Right lobe of liver (tissue), 6 donors: Measurements from ENCODE around the gene NWD2. TPM values are rescaled to one million over a fixed set of nuclear protein-coding genes. Genes with fewer than 3 reads are reported as not detected.

Experiments
- ATAC-seq, 4 donors: fragments of 200-7000 bp; cut with Tn5 transposase; one replicate each; pipeline ENCODE4 v1.9.1; 2020; ENCODE audit warnings: mild to moderate bottlenecking in 4 of 4, moderate library complexity in 4 of 4
- DNase-seq, 3 donors: peaks; one replicate each; pipeline ENCODE4 v3.0.0-alpha.2; 2020
- H3K27ac ChIP-seq, 3 donors: fragments of 200-600 bp; one replicate each; pipeline ENCODE4 v1.8.0; 2022
- H3K27me3 ChIP-seq, 2 donors: fragments of 200-600 bp; one replicate each; pipeline ENCODE4 v1.8.0; 2022
- H3K36me3 ChIP-seq, 4 donors: fragments of 200-600 bp; sonication (generic) in 1 of 4; one replicate each; pipeline versions ENCODE4 v1.5.1 to v1.8.0; 2017 to 2022; ENCODE audit warnings: control low read depth in 1 of 4
- H3K4me1 ChIP-seq, 4 donors: fragments of 200-600 bp; sonication (generic) in 1 of 4; one replicate each; pipeline versions ENCODE4 v1.5.1 to v1.8.0; 2017 to 2022; ENCODE audit warnings: control low read depth in 1 of 4
- H3K4me3 ChIP-seq, 3 donors: fragments of 200-600 bp; one replicate each; pipeline ENCODE4 v1.8.0; 2022
- H3K9me3 ChIP-seq, 4 donors: fragments of 200-600 bp; sonication (generic) in 1 of 4; one replicate each; pipeline versions ENCODE4 v1.5.1 to v1.8.0; 2017 to 2022; ENCODE audit warnings: control low read depth in 1 of 4
- POLR2A ChIP-seq: fragments of 450-650 bp; IDR thresholded peaks from one replicate; pipeline ENCODE4 v1.6.1; 2017; ENCODE audit warnings: antibody characterized with exemption, mild to moderate bottlenecking
- WGBS: methylation state at CpG from one replicate; pipeline ENCODE4 v1.1.6; 2018; ENCODE audit warnings: low coverage, low lambda C conversion rate; ENCODE audit not compliant: insufficient coverage; ENCODE audit errors: missing lambda C conversion rate; 5-methylcytosine and 5-hydroxymethylcytosine counted together
- intact Hi-C, 2 donors: fragments of 100-400 bp; cut with DNase I; formaldehyde crosslinking; loops; one replicate each; pipeline versions ENCODE4 v1.11.2 to v1.14.1; 2022
- total RNA-seq, 6 experiments: library from RNA; depleted of rRNA in 2 of 6; stranded (reverse); fragments of >200 nt in 2 of 6; fragmentation: NEBNext Ultra II Directional in 3 of 6; extraction: Animal tissue kit (Norgen Biotek cat#: 25700) in 3 of 6; gene quantifications; one replicate each; pipeline versions ENCODE4 v1.1.0 to v1.2.4, GENCODE V29; 2016 to 2023
- TF ChIP-seq, protein P1 (sequence below), 4 donors: fragments of 200-600 bp in 3 of 4; fragments of 450-650 bp in 1 of 4; IDR thresholded peaks; one replicate each; pipeline versions ENCODE4 v1.5.1 to v1.8.0; 2016 to 2022; ENCODE audit warnings: antibody characterized with exemption in 4 of 4, mild to moderate bottlenecking in 2 of 4
- donor health status: DM: no; HTN: yes; CAD: no.
- donor health status: DM: no; HTN: no; CAD: no.
- donor health status: DM: no; HTN: no; CAD: no.
- donor health status: DM: no; HTN: yes; CAD: no.
- donor health status: DM: no; HTN: yes; CAD: no.

Gene NWD2
- total RNA-seq, 6 experiments from 2014 or later = 0.05 TPM; not detected in 5

DNA sequence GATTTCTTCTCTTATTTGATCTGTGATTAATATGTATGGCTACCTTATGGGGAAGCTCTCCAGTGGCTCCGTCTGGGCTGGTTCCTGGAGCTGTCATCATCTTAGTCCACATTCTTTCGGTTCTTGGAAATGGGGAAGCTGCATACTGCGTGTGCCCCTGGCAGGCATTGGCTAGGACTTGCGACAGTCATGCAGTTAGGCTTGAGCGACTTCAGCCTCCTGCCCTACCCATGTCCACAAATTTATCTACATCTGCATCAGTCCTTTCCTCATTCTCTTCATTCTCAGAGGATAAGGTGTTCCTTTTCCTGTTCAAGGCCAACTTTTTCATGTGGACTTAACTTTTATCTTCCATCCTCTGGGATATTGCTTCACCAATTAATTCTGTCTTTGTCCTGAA lies 227.4 kb downstream of the NWD2 start:
- peak in 1 of 3 donors; percentile 53 for DNase-seq
- no peak overlapping the region for H3K4me3 ChIP-seq
- no peak overlapping the region for H3K27ac ChIP-seq
- H3K4me1 ChIP-seq = peaks cover 0 to 13% (median 6%) of the 10 kb centered on the region in 4 donors
- ATAC-seq = peak; percentile 22 to 61 (median 31)
- no peaks in the 10 kb centered on the region for H3K9me3 ChIP-seq
- intact Hi-C loops = no loop called here
- TF ChIP-seq, protein P1, sequence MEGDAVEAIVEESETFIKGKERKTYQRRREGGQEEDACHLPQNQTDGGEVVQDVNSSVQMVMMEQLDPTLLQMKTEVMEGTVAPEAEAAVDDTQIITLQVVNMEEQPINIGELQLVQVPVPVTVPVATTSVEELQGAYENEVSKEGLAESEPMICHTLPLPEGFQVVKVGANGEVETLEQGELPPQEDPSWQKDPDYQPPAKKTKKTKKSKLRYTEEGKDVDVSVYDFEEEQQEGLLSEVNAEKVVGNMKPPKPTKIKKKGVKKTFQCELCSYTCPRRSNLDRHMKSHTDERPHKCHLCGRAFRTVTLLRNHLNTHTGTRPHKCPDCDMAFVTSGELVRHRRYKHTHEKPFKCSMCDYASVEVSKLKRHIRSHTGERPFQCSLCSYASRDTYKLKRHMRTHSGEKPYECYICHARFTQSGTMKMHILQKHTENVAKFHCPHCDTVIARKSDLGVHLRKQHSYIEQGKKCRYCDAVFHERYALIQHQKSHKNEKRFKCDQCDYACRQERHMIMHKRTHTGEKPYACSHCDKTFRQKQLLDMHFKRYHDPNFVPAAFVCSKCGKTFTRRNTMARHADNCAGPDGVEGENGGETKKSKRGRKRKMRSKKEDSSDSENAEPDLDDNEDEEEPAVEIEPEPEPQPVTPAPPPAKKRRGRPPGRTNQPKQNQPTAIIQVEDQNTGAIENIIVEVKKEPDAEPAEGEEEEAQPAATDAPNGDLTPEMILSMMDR (IDR thresholded peaks at IDR 0.05) = no peak
- no peak for TF ChIP-seq POLR2A
- no peaks in the 10 kb centered on the region for H3K27me3 ChIP-seq
- WGBS = 57% methylated on average over 4 of the region's 5 CpGs
- no peaks in the 10 kb centered on the region for H3K36me3 ChIP-seq

GRCh38 chr4:37473807-37474206 lies 229.3 kb downstream of the NWD2 start:
- H3K4me1 ChIP-seq = peaks cover 0 to 12% (median 2%) of the 10 kb centered on the region in 4 donors
- no peaks in the 10 kb centered on the region for H3K9me3 ChIP-seq
- no peak overlapping the region for H3K4me3 ChIP-seq
- H3K36me3 ChIP-seq = no peaks in the 10 kb centered on the region
- no peak overlapping the region for H3K27ac ChIP-seq
- ATAC-seq (no peak), DNase-seq (no peak)
- WGBS = 92% methylated on average over 2 of the region's 2 CpGs
- intact Hi-C loops = no loop called here
- TF ChIP-seq POLR2A = no peak
- TF ChIP-seq, protein P1 (IDR thresholded peaks at IDR 0.05) = no peak
- H3K27me3 ChIP-seq = no peaks in the 10 kb centered on the region

DNA sequence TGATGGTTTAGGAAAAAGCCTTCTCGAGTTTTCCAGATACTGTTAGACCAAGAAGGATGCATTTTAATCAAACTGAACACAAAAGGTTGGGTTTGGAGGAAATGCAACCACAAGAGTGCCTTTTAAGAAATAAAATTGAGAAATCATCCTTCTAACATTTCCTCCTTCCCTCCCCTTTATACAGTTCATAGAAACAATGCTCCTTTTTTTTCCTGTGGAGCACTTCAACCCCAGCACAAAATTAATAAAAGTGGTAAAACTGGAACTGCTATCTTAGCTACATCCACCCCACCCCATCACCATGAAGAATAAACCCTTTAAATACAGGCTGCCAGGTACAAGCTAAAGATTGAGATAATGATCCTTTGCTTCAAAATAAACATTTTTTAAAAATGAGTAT lies 230.5 kb downstream of the NWD2 start:
- TF ChIP-seq POLR2A = no peak
- TF ChIP-seq, protein P1 (IDR thresholded peaks at IDR 0.05) = no peak
- Histone ChIP-seq H3K27me3 (no peaks in the 10 kb centered on the region), H3K36me3 (no peaks in the 10 kb centered on the region), H3K27ac (no peak overlapping the region), H3K4me3 (no peak overlapping the region), H3K9me3 (no peaks in the 10 kb centered on the region), H3K4me1 (peaks cover 0 to 4% (median 1%) of the 10 kb centered on the region in 4 donors)
- no peak for ATAC-seq
- no peak for DNase-seq
- intact Hi-C loops = no loop called here
- 33% methylated on average over 1 of the region's 1 CpG for WGBS

DNA sequence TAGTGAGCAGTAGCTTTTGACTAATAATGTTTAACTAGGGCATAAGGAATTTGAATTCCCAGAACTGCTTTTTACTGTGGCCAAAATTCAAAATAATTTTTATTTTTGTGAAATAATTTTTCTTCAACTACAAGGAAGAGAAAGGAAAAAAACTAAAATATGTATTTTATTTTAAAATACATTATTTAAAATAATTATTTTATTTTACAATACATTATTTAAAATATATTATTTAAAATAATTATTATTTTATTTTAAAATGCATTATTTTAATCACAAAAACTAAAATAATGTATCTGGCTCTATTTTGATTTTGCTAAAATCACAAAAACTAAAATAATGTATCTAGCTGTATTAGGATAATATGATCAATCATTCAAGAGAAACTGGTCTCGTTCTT lies 231.2 kb downstream of the NWD2 start:
- no peak for DNase-seq
- peaks cover 0 to 11% (median 0%) of the 10 kb centered on the region in 4 donors for H3K4me1 ChIP-seq
- TF ChIP-seq, protein P1 (IDR thresholded peaks at IDR 0.05) = no peak
- TF ChIP-seq POLR2A = no peak
- H3K9me3 ChIP-seq = no peaks in the 10 kb centered on the region
- no peaks in the 10 kb centered on the region for H3K27me3 ChIP-seq
- H3K4me3 ChIP-seq = no peak overlapping the region
- H3K36me3 ChIP-seq = no peaks in the 10 kb centered on the region
- no peak for ATAC-seq
- 74% methylated on average over 1 of the region's 1 CpG for WGBS
- intact Hi-C loops = no loop called here
- H3K27ac ChIP-seq = no peak overlapping the region

DNA sequence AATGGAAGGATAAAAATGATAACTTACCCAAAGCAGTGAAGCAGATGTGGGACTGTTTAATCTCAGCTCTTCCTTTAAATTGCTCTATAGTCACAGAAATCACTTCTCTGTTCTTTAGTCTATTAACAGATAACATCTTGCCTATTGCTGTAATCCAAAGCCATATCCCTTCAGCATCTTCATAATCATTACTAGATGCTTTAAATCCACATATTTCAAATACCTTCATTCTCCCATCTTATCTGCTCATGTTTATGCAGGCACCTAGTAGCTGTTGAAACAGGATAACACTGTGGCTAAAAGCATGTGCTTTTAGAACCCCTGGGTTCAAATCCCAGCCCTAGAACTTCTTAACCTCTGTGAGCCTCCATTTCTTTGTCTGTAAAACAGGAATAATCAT lies 231.7 kb downstream of the NWD2 start:
- Histone ChIP-seq H3K27ac (no peak overlapping the region), H3K9me3 (no peaks in the 10 kb centered on the region), H3K27me3 (no peaks in the 10 kb centered on the region), H3K36me3 (no peaks in the 10 kb centered on the region), H3K4me1 (peaks cover 0 to 16% (median 0%) of the 10 kb centered on the region in 4 donors), H3K4me3 (no peak overlapping the region)
- no peak for DNase-seq
- TF ChIP-seq, protein P1 (IDR thresholded peaks at IDR 0.05) = no peak
- no peak for TF ChIP-seq POLR2A
- ATAC-seq = no peak
- intact Hi-C loops = no loop called here
